ENCODE measurements around the gene CAB39L. TPM values are rescaled to one million over a fixed set of nuclear protein-coding genes. Genes with fewer than 3 reads are reported as not detected.

CAB39L gene
- total RNA-seq, 2 experiments from 2014 or later = 3.8 to 4.5 TPM

DNA sequence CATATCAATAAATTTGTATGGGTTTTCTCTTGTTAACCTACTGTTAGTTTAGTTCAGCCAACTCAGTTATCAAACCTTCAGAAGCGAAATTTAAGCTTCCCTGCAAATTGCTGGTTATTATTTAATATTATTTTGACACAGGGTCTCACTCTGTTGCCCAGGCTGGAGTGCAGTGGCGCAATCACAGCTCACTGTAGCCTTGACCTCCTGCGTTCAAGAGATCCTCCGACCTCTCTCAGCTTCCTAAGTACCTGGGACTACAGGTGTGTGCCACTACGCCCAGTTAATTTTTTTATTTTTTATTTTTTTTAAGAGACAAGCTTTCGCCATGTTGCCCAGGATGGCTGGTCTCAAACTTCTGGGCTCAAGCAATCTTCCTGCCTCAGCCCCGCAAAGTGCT is 6.2 kb downstream of the CAB39L start:
- no peak for DNase-seq
- intact Hi-C loops (cut with micrococcal nuclease) = loop anchor here (1.0 kb wide), 1 partner anchor 136 kb away; no protein-coding TSS in a partner anchor
- peaks cover 17% of the 10 kb centered on the region for H3K4me1 Mint-ChIP-seq (ENCODE audit: low read depth)
- no peaks in the 10 kb centered on the region for H3K36me3 Mint-ChIP-seq (ENCODE audit: low read depth)
- no peak overlapping the region for H3K4me3 Mint-ChIP-seq
- no peaks in the 10 kb centered on the region for H3K27me3 Mint-ChIP-seq (ENCODE audit: low read depth)
- CTCF ChIA-PET = interaction anchor here (0.6 to 1.1 kb wide), 2 partner anchors 82 to 136 kb away, joined by 3 read pairs; no protein-coding TSS in a partner anchor
- no peak overlapping the region for H3K27ac Mint-ChIP-seq
- no peaks in the 10 kb centered on the region for H3K9me3 Mint-ChIP-seq

- Mint-ChIP-seq H3K4me1 (ENCODE audit: low read depth) (peaks cover 9% of the 10 kb centered on the region), H3K4me3 (no peak overlapping the region)
- intact Hi-C loops (cut with micrococcal nuclease) = loop anchor here (1.0 kb wide), 1 partner anchor 136 kb away; no protein-coding TSS in a partner anchor
These were observed 7.0 kb downstream of the CAB39L start for GRCh38 chr13:49436890-49437289.

DNA sequence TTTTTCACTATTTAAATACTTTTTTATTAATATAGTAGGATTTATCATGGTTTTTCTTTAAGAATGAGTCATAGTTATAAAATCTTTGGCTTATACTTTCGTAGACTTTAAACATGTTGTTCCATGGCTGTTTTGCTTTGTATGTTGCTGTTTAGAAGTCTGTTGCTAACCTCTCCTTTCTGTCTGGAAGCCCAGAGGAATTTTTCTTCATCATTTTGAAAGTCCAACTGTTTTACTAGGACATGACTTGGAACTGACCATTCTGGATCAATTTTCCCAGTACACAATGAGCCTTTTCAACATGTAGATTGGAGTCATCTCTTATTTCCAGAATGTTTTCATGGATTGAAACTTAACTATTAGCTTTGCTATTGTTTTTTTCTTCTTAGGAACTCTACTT is 7.9 kb downstream of the CAB39L start:
- H3K9me3 Mint-ChIP-seq = no peaks in the 10 kb centered on the region
- CTCF ChIA-PET = interaction anchor here (0.9 kb wide), 2 partner anchors 9 to 172 kb away, joined by 3 to 5 read pairs; no protein-coding TSS in a partner anchor
- H3K27me3 Mint-ChIP-seq (ENCODE audit: low read depth) = no peaks in the 10 kb centered on the region
- intact Hi-C loops (cut with micrococcal nuclease) = no loop called here
- no peak overlapping the region for H3K4me3 Mint-ChIP-seq
- H3K36me3 Mint-ChIP-seq (ENCODE audit: low read depth) = no peaks in the 10 kb centered on the region
- no peak for DNase-seq
- no peak overlapping the region for H3K27ac Mint-ChIP-seq
- H3K4me1 Mint-ChIP-seq (ENCODE audit: low read depth) = peaks cover 4% of the 10 kb centered on the region

More at GRCh38 chr13:49436890-49437289, 7.0 kb downstream of the CAB39L start:
- Mint-ChIP-seq H3K36me3 (ENCODE audit: low read depth) (no peaks in the 10 kb centered on the region), H3K9me3 (no peaks in the 10 kb centered on the region), H3K27ac (no peak overlapping the region), H3K27me3 (ENCODE audit: low read depth) (no peaks in the 10 kb centered on the region)
- CTCF ChIA-PET = interaction anchor here (0.9 kb wide), 1 partner anchor 171 kb away, joined by 3 read pairs; no protein-coding TSS in a partner anchor
- DNase-seq = no peak

DNA sequence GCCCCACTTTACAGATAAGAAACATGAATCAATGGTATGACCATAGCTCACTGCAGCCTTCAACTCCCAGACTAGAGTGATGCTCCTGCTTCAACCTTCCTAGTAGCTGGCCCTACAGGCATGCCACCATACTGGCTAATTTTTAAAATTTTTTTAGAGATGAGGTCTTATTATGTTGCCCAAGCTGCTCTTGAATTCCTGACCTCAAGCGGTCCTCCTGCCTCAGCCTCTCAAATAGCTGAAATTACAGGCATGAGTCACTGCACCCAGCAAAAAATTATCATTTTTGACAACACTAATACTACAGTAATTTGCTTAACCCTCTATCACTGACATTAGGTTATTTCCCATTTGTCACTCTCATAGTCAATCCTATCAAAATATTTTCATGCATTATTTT is 14.7 kb downstream of the CAB39L start:
- no peak for DNase-seq
- H3K36me3 Mint-ChIP-seq (ENCODE audit: low read depth) = no peaks in the 10 kb centered on the region
- no peaks in the 10 kb centered on the region for H3K4me1 Mint-ChIP-seq (ENCODE audit: low read depth)
- H3K9me3 Mint-ChIP-seq = no peaks in the 10 kb centered on the region
- intact Hi-C loops (cut with micrococcal nuclease) = no loop called here
- CTCF ChIA-PET = interaction anchor here (1.0 kb wide), 1 partner anchor 128 kb away, joined by 3 read pairs; no protein-coding TSS in a partner anchor
- H3K27ac Mint-ChIP-seq = no peak overlapping the region
- H3K4me3 Mint-ChIP-seq = no peak overlapping the region
- H3K27me3 Mint-ChIP-seq (ENCODE audit: low read depth) = no peaks in the 10 kb centered on the region

- Mint-ChIP-seq H3K4me1 (ENCODE audit: low read depth) (no peaks in the 10 kb centered on the region), H3K4me3 (no peak overlapping the region), H3K9me3 (no peaks in the 10 kb centered on the region), H3K27ac (no peak overlapping the region), H3K27me3 (ENCODE audit: low read depth) (no peaks in the 10 kb centered on the region), H3K36me3 (ENCODE audit: low read depth) (no peaks in the 10 kb centered on the region)
- DNase-seq = no peak
- intact Hi-C loops (cut with micrococcal nuclease) = no loop called here
- CTCF ChIA-PET = interaction anchor here (0.8 to 1.0 kb wide), 3 partner anchors 8 to 147 kb away, joined by 3 to 5 read pairs (median 4); no protein-coding TSS in a partner anchor
These were observed 15.7 kb downstream of the CAB39L start for GRCh38 chr13:49428041-49428763.

DNA sequence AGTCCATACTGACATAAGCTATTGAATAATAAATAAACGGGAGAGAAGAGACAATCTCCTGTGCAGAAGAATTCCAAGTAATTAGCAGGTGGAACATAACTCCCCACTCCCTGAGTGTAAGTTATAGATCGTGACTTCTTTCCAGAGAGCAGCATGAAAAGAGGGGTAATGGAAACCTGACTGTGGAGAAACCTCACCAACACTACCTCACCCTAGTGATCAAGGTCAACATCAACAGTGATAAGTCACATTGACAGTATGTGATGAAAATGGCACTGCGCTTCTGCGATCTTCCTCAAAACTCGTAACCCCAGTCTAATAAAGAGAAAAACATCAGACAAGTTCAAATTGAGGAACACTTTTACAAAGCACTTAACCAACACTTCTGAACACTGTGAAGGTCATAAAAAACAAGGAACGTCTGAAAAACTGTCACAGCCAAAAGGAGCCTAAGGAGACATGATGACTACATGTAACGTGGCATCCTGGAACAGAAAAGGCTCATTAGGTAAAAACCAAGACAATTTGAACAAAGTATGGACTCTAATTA is 19.8 kb downstream of the CAB39L start:
- no peak overlapping the region for H3K4me3 Mint-ChIP-seq
- H3K27me3 Mint-ChIP-seq (ENCODE audit: low read depth) = no peaks in the 10 kb centered on the region
- DNase-seq = no peak
- no peak overlapping the region for H3K27ac Mint-ChIP-seq
- intact Hi-C loops (cut with micrococcal nuclease) = loop anchor here (5.0 kb wide), 1 partner anchor 122 kb away; no protein-coding TSS in a partner anchor
- H3K9me3 Mint-ChIP-seq = no peaks in the 10 kb centered on the region
- H3K4me1 Mint-ChIP-seq (ENCODE audit: low read depth) = no peaks in the 10 kb centered on the region
- CTCF ChIA-PET = no interaction called here
- no peaks in the 10 kb centered on the region for H3K36me3 Mint-ChIP-seq (ENCODE audit: low read depth)

GRCh38 chr13:49421391-49421790 is 22.5 kb downstream of the CAB39L start:
- Mint-ChIP-seq H3K4me3 (no peak overlapping the region), H3K9me3 (no peaks in the 10 kb centered on the region), H3K36me3 (ENCODE audit: low read depth) (no peaks in the 10 kb centered on the region), H3K4me1 (ENCODE audit: low read depth) (no peaks in the 10 kb centered on the region), H3K27ac (no peak overlapping the region), H3K27me3 (ENCODE audit: low read depth) (no peaks in the 10 kb centered on the region)
- CTCF ChIA-PET = no interaction called here
- DNase-seq = peak; percentile 36
- intact Hi-C loops (cut with micrococcal nuclease) = loop anchor here (1.0 to 5.0 kb wide), 2 partner anchors 119 to 186 kb away; no protein-coding TSS in a partner anchor

DNA sequence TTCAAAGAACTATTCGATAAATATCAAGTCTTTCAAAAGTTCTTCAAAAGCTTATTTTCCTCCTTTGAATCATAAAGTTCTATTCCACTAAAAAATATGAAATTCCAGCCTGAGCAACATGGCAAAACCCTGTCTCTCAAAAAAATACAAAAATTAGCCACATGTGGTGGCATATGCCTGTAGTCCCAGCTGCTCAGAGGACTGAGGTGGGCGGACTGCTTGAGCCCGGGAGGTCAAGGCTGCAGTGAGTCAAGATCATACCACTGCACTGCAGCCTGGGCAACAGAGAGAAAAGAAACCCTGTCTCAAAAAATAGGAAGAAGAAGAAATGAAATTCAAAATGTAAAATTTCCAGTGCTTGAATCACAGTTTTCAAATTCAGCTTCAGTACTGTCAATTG is 24.6 kb downstream of the CAB39L start:
- H3K27me3 Mint-ChIP-seq (ENCODE audit: low read depth) = no peaks in the 10 kb centered on the region
- no peaks in the 10 kb centered on the region for H3K4me1 Mint-ChIP-seq (ENCODE audit: low read depth)
- H3K9me3 Mint-ChIP-seq = no peaks in the 10 kb centered on the region
- no peak for DNase-seq
- no peak overlapping the region for H3K27ac Mint-ChIP-seq
- H3K4me3 Mint-ChIP-seq = no peak overlapping the region
- H3K36me3 Mint-ChIP-seq (ENCODE audit: low read depth) = no peaks in the 10 kb centered on the region
- CTCF ChIA-PET = interaction anchor here (1.1 kb wide), 1 partner anchor 187 kb away, joined by 3 read pairs; no protein-coding TSS in a partner anchor
- intact Hi-C loops (cut with micrococcal nuclease) = no loop called here

DNA sequence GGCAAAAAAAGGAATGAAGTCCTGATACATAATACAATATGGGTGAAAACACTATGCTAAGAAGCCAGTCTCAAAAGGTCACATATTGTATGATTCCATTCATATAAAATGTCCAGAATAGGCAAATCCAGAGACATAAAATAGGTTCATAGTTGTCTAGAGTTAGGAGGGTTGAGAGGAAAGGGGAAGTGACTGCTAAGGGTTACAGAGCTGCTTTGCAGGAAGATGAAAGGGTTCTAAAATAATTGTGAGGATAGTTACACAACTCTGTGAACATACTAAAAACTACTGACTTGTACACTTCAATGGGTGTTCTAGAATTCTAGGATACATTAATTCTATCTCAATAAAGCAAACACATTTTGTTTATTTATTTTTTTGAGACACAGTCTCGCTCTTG is 25.7 kb downstream of the CAB39L start:
- CTCF ChIA-PET = interaction anchor here (0.6 kb wide), 1 partner anchor 66 kb away, joined by 7 read pairs; no protein-coding TSS in a partner anchor

GRCh38 chr13:49417161-49417560 is 26.7 kb downstream of the CAB39L start:
- peaks cover 4% of the 10 kb centered on the region for H3K36me3 Mint-ChIP-seq (ENCODE audit: low read depth)
- H3K27ac Mint-ChIP-seq = no peak overlapping the region
- no peak for DNase-seq
- H3K4me1 Mint-ChIP-seq (ENCODE audit: low read depth) = no peaks in the 10 kb centered on the region
- H3K9me3 Mint-ChIP-seq = no peaks in the 10 kb centered on the region
- no peak overlapping the region for H3K4me3 Mint-ChIP-seq
- CTCF ChIA-PET = no interaction called here
- intact Hi-C loops (cut with micrococcal nuclease) = no loop called here
- no peaks in the 10 kb centered on the region for H3K27me3 Mint-ChIP-seq (ENCODE audit: low read depth)

More for the DNA sequence above, 25.7 kb downstream of the CAB39L start:
- peaks cover 2% of the 10 kb centered on the region for H3K36me3 Mint-ChIP-seq (ENCODE audit: low read depth)
- H3K9me3 Mint-ChIP-seq = no peaks in the 10 kb centered on the region
- no peak for DNase-seq
- no peak overlapping the region for H3K27ac Mint-ChIP-seq
- H3K4me3 Mint-ChIP-seq = no peak overlapping the region
- no peaks in the 10 kb centered on the region for H3K27me3 Mint-ChIP-seq (ENCODE audit: low read depth)
- intact Hi-C loops (cut with micrococcal nuclease) = no loop called here
- no peaks in the 10 kb centered on the region for H3K4me1 Mint-ChIP-seq (ENCODE audit: low read depth)

- H3K9me3 Mint-ChIP-seq = no peaks in the 10 kb centered on the region
- intact Hi-C loops (cut with micrococcal nuclease) = no loop called here
- H3K4me1 Mint-ChIP-seq (ENCODE audit: low read depth) = no peaks in the 10 kb centered on the region
- H3K4me3 Mint-ChIP-seq = no peak overlapping the region
- no peaks in the 10 kb centered on the region for H3K27me3 Mint-ChIP-seq (ENCODE audit: low read depth)
- no peak for DNase-seq
- CTCF ChIA-PET = no interaction called here
- H3K36me3 Mint-ChIP-seq (ENCODE audit: low read depth) = peaks cover 4% of the 10 kb centered on the region
- no peak overlapping the region for H3K27ac Mint-ChIP-seq
These were observed 31.1 kb downstream of the CAB39L start for GRCh38 chr13:49412749-49413148.

- H3K27ac Mint-ChIP-seq = no peak overlapping the region
- H3K4me1 Mint-ChIP-seq (ENCODE audit: low read depth) = no peaks in the 10 kb centered on the region
- CTCF ChIA-PET = no interaction called here
- DNase-seq = no peak
- intact Hi-C loops (cut with micrococcal nuclease) = no loop called here
- no peak overlapping the region for H3K4me3 Mint-ChIP-seq
- H3K27me3 Mint-ChIP-seq (ENCODE audit: low read depth) = no peaks in the 10 kb centered on the region
- peaks cover 6% of the 10 kb centered on the region for H3K36me3 Mint-ChIP-seq (ENCODE audit: low read depth)
- H3K9me3 Mint-ChIP-seq = no peaks in the 10 kb centered on the region
These were observed 32.5 kb downstream of the CAB39L start for GRCh38 chr13:49411353-49411752.

All from activated naive CD4-positive, alpha-beta T cell treated with anti-CD3 and anti-CD28 coated beads for 36 hours (primary cell).